Small intestine (tissue), 7 donors: ENCODE results near the gene AK4. TPM values are rescaled to one million over a fixed set of nuclear protein-coding genes. Genes with fewer than 3 reads are reported as not detected.

Experiments
- DNase-seq, 2 donors: peaks; one replicate each; pipeline versions ENCODE4 v3.0.0 to v3.0.0-alpha.2; 2013
- FAIRE-seq: peaks from 2 replicates; lab custom pipeline; 2012; peaks lifted over from hg19 to GRCh38; lab: Jason Lieb, UNC
- H3K27ac ChIP-seq, 3 donors: one replicate each; pipeline ENCODE4 v1.5.1; 2013; ENCODE audit warnings: low read length in 2 of 3, mild to moderate bottlenecking in 2 of 3, control low read depth in 1 of 3, inconsistent platforms in 1 of 3, low read depth in 1 of 3, moderate library complexity in 1 of 3
- H3K27me3 ChIP-seq, 3 donors: one replicate each; pipeline ENCODE4 v1.6.1; 2013; ENCODE audit warnings: low read length in 3 of 3, inconsistent platforms in 1 of 3; ENCODE audit not compliant: control insufficient read depth in 3 of 3, insufficient read depth in 3 of 3
- H3K36me3 ChIP-seq, 3 donors: one replicate each; pipeline ENCODE4 v1.6.1; 2013; ENCODE audit warnings: low read length in 3 of 3, inconsistent platforms in 1 of 3, low read depth in 1 of 3, mild to moderate bottlenecking in 1 of 3, moderate library complexity in 1 of 3; ENCODE audit not compliant: control insufficient read depth in 3 of 3, insufficient read depth in 2 of 3
- H3K4me1 ChIP-seq, 3 donors: one replicate each; pipeline ENCODE4 v1.6.1; 2013; ENCODE audit warnings: low read length in 2 of 3, inconsistent platforms in 1 of 3, low read depth in 1 of 3, mild to moderate bottlenecking in 1 of 3, moderate library complexity in 1 of 3; ENCODE audit not compliant: control insufficient read depth in 3 of 3, insufficient read depth in 2 of 3
- H3K4me3 ChIP-seq, 3 donors: one replicate each; pipeline ENCODE4 v1.5.1; 2013; ENCODE audit warnings: low read length in 3 of 3, control low read depth in 1 of 3, inconsistent platforms in 1 of 3, low read depth in 1 of 3, mild to moderate bottlenecking in 1 of 3, moderate library complexity in 1 of 3
- H3K9me3 ChIP-seq, 2 donors: one replicate each; pipeline ENCODE4 v1.6.1; 2013; ENCODE audit warnings: low read depth in 1 of 2, low read length in 1 of 2; ENCODE audit not compliant: control insufficient read depth in 2 of 2, insufficient read depth in 1 of 2
- WGBS, 3 donors: extraction: QIAGEN DNeasy Blood & Tissue Kit; methylation state at CpG; one replicate each; pipeline ENCODE4 v1.1.7; 2013; 5-methylcytosine and 5-hydroxymethylcytosine counted together
- polyA plus RNA-seq, 4 donors: library from polyadenylated mRNA; stranded (reverse) in 3 of 4; unstranded in 1 of 4; fragments of 200-250 nt in 3 of 4; fragments of 120-200 nt in 1 of 4; gene quantifications; one replicate each; pipeline versions ENCODE4 v1.2.1 to v1.2.3, GENCODE V29; 2013
- donor health status: healthy with polysubstance abuse.
- donor health status: control.
- donor health status: control.
- donor health status: Bipolar disorder and iron deficiency.
- donor health status: healthy.

The AK4 gene
- polyA plus RNA-seq, 4 donors, result 2.0 to 51.8 (median 4.6) TPM

- H3K4me1 ChIP-seq, result no peaks in the 10 kb centered on the region
- H3K36me3 ChIP-seq, result peaks cover 0 to 4% (median 0%) of the 10 kb centered on the region in 3 donors
- H3K27me3 ChIP-seq, result no peaks in the 10 kb centered on the region
- 88 to 93% (median 88%) methylated on average over 2 of the region's 2 CpGs for WGBS, 3 donors
- no peaks in the 10 kb centered on the region for H3K9me3 ChIP-seq
- H3K4me3 ChIP-seq, result no peak overlapping the region
- FAIRE-seq (no peak), DNase-seq (no peak)
- H3K27ac ChIP-seq, result no peak overlapping the region
These were observed 41.6 kb downstream of the AK4 start for GRCh38 chr1:65189576-65190115.

GRCh38 chr1:65190229-65190628 lies 42.2 kb downstream of the AK4 start:
- Histone ChIP-seq H3K4me3 (no peak overlapping the region), H3K4me1 (no peaks in the 10 kb centered on the region), H3K9me3 (no peaks in the 10 kb centered on the region), H3K27ac (no peak overlapping the region), H3K36me3 (peaks cover 0 to 4% (median 0%) of the 10 kb centered on the region in 3 donors), H3K27me3 (no peaks in the 10 kb centered on the region)
- no peak for DNase-seq
- no peak for FAIRE-seq
- WGBS, 3 donors, result 68 to 75% (median 74%) methylated on average over 4 of the region's 4 CpGs

GRCh38 chr1:65193129-65193695 lies 45.2 kb downstream of the AK4 start:
- Histone ChIP-seq H3K36me3 (peaks cover 0 to 6% (median 0%) of the 10 kb centered on the region in 3 donors), H3K27ac (no peak overlapping the region), H3K9me3 (no peaks in the 10 kb centered on the region), H3K4me3 (no peak overlapping the region), H3K4me1 (no peaks in the 10 kb centered on the region), H3K27me3 (no peaks in the 10 kb centered on the region)
- no peak for DNase-seq
- WGBS, 3 donors, result 86 to 92% (median 88%) methylated on average over 5 of the region's 5 CpGs
- FAIRE-seq, result no peak

- DNase-seq, result no peak
- FAIRE-seq, result no peak
- WGBS, 3 donors, result 85 to 96% (median 89%) methylated on average over 9 of the region's 9 CpGs
These were observed 47.8 kb downstream of the AK4 start for GRCh38 chr1:65195495-65196417.

GRCh38 chr1:65196926-65197325 lies 48.9 kb downstream of the AK4 start:
- no peak for FAIRE-seq
- WGBS, 3 donors, result 79 to 85% (median 80%) methylated on average over 5 of the region's 5 CpGs
- DNase-seq, result no peak

More at GRCh38 chr1:65195495-65196417, 47.8 kb downstream of the AK4 start:
- Histone ChIP-seq H3K4me1 (no peaks in the 10 kb centered on the region), H3K9me3 (no peaks in the 10 kb centered on the region), H3K27me3 (no peaks in the 10 kb centered on the region), H3K36me3 (peaks cover 0 to 6% (median 0%) of the 10 kb centered on the region in 3 donors), H3K27ac (no peak overlapping the region), H3K4me3 (no peak overlapping the region)

GRCh38 chr1:65197636-65198035 lies 49.6 kb downstream of the AK4 start:
- H3K4me3 ChIP-seq, result no peak overlapping the region
- H3K36me3 ChIP-seq, result peaks cover 0 to 6% (median 0%) of the 10 kb centered on the region in 3 donors
- no peaks in the 10 kb centered on the region for H3K27me3 ChIP-seq
- H3K27ac ChIP-seq, result no peak overlapping the region
- no peak for DNase-seq
- no peaks in the 10 kb centered on the region for H3K4me1 ChIP-seq
- WGBS, 3 donors, result 89 to 90% (median 90%) methylated on average over 4 of the region's 4 CpGs
- no peaks in the 10 kb centered on the region for H3K9me3 ChIP-seq
- no peak for FAIRE-seq

More at GRCh38 chr1:65196926-65197325, 48.9 kb downstream of the AK4 start:
- no peaks in the 10 kb centered on the region for H3K27me3 ChIP-seq
- no peaks in the 10 kb centered on the region for H3K4me1 ChIP-seq
- H3K4me3 ChIP-seq, result no peak overlapping the region
- peaks cover 0 to 6% (median 0%) of the 10 kb centered on the region in 3 donors for H3K36me3 ChIP-seq
- H3K9me3 ChIP-seq, result no peaks in the 10 kb centered on the region
- no peak overlapping the region for H3K27ac ChIP-seq

GRCh38 chr1:65198096-65198495 lies 50.1 kb downstream of the AK4 start:
- Histone ChIP-seq H3K36me3 (peaks cover 0 to 3% (median 0%) of the 10 kb centered on the region in 3 donors), H3K4me1 (no peaks in the 10 kb centered on the region), H3K4me3 (no peak overlapping the region), H3K9me3 (no peaks in the 10 kb centered on the region), H3K27me3 (no peaks in the 10 kb centered on the region), H3K27ac (no peak overlapping the region)
- FAIRE-seq, result no peak
- WGBS, 3 donors, result 31 to 39% (median 36%) methylated on average over 1 of the region's 1 CpG
- no peak for DNase-seq

- Histone ChIP-seq H3K27ac (no peak overlapping the region), H3K36me3 (peaks cover 0 to 3% (median 0%) of the 10 kb centered on the region in 3 donors), H3K4me3 (no peak overlapping the region), H3K4me1 (no peaks in the 10 kb centered on the region), H3K9me3 (no peaks in the 10 kb centered on the region), H3K27me3 (no peaks in the 10 kb centered on the region)
- DNase-seq (no peak), FAIRE-seq (no peak)
- 69 to 90% (median 85%) methylated on average over 2 of the region's 2 CpGs for WGBS, 3 donors
These were observed 52.4 kb downstream of the AK4 start for GRCh38 chr1:65200411-65200810.
